Ammon's horn (tissue), 1 donor: ENCODE results near the gene KNOP1.
"Not testable (repeated sequence)": the region's sequence is repeated elsewhere in the genome, so short reads cannot be mapped to it uniquely, and the experiment has no call there.

ENCODE experiments used
- DNase-seq: peaks from one replicate; pipeline ENCODE4 v3.0.0-alpha.2; 2016; ENCODE audit warnings: low spot score

Gene KNOP1

GRCh38 chr16:19683453-19684236 is 34.4 kb downstream of the KNOP1 start:
- no peak for DNase-seq

GRCh38 chr16:19681637-19682036 is 36.4 kb downstream of the KNOP1 start:
- DNase-seq, result no peak

- no peak for DNase-seq
Observed at GRCh38 chr16:19680881-19681340, 37.1 kb downstream of the KNOP1 start.

GRCh38 chr16:19679281-19679680 is 38.7 kb downstream of the KNOP1 start:
- not testable (repeated sequence) for DNase-seq

GRCh38 chr16:19678804-19679203 is 39.2 kb downstream of the KNOP1 start:
- DNase-seq, result no peak

- DNase-seq, result no peak
Observed at GRCh38 chr16:19677402-19677801, 40.6 kb downstream of the KNOP1 start.

GRCh38 chr16:19674485-19674884 is 43.5 kb downstream of the KNOP1 start:
- DNase-seq, result no peak

GRCh38 chr16:19672378-19672777 is 45.6 kb downstream of the KNOP1 start:
- no peak for DNase-seq

- DNase-seq, result peak; percentile 89
Observed at GRCh38 chr16:19666477-19666876, 51.5 kb downstream of the KNOP1 start.

GRCh38 chr16:19665313-19665712 is 52.7 kb downstream of the KNOP1 start:
- not testable (repeated sequence) for DNase-seq

GRCh38 chr16:19664166-19664565 is 53.9 kb downstream of the KNOP1 start:
- DNase-seq, result no peak

GRCh38 chr16:19662351-19662750 is 55.7 kb downstream of the KNOP1 start:
- no peak for DNase-seq

- no peak for DNase-seq
Observed at GRCh38 chr16:19660432-19660831, 57.6 kb downstream of the KNOP1 start.

GRCh38 chr16:19659554-19659953 is 58.5 kb downstream of the KNOP1 start:
- peak; percentile 67 for DNase-seq

- no peak for DNase-seq
Observed at GRCh38 chr16:19657831-19658230, 60.2 kb downstream of the KNOP1 start.

- DNase-seq, result peak; percentile 35
Observed at GRCh38 chr16:19655242-19655777, 62.7 kb downstream of the KNOP1 start.

GRCh38 chr16:19654147-19654546 is 63.9 kb downstream of the KNOP1 start:
- DNase-seq, result peak; percentile 28
